Fibroblast of the conjunctiva (primary cell): Measurements from ENCODE around the gene DBN1.

Experiments used
- DNase-seq: peaks from one replicate; pipeline ENCODE4 v3.0.0-alpha.2; 2010; ENCODE audit warnings: low read depth

DBN1 gene

GRCh38 chr5:177504086-177505056 lies 30.9 kb upstream of the DBN1 start:
- DNase-seq, result no peak

- DNase-seq, result no peak
Observed at GRCh38 chr5:177503351-177504085, 30.1 kb upstream of the DBN1 start.

GRCh38 chr5:177502886-177503285 lies 29.5 kb upstream of the DBN1 start:
- no peak for DNase-seq

GRCh38 chr5:177501874-177502678 lies 28.6 kb upstream of the DBN1 start:
- DNase-seq, result no peak

DNA sequence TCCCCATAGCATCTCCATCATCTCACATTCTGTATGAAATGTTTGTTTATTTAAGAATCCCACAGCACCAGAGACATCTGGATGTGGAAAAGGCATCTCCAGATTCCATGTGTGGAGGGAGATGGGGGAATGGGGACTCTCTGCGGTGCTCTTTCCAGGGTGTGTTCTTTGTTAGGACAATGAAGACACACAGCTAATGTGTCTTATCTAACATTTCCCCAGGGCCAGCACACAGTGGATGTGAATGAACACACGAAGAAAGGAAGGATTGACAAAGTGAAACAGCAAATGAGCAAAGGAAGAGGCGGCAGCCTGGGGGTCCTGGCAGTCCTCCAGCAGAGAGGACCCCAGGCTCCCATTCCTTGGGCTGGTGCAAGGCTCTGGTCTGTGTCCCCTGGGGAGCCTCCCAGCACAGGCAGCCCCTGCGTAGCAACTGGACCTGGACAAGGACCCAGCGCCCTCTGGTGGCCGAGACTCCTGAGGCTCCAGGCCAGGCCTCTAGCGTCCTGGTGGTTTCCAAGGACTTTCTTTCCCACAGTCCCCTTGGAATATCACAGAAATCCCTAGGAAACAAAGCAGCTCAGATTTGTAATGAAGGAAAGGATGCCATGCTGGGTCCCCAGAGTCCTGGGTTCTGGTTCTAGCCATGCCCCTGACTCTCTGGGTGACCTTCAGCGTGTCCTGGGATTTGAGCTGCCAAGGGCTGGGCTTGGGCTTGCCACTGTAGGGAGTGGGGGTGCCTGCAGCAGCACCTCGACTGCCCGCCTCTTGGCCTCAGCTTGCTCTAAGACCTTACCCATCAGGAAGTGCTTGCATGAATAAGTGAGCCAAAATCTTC lies 27.5 kb upstream of the DBN1 start:
- DNase-seq, result no peak

DNA sequence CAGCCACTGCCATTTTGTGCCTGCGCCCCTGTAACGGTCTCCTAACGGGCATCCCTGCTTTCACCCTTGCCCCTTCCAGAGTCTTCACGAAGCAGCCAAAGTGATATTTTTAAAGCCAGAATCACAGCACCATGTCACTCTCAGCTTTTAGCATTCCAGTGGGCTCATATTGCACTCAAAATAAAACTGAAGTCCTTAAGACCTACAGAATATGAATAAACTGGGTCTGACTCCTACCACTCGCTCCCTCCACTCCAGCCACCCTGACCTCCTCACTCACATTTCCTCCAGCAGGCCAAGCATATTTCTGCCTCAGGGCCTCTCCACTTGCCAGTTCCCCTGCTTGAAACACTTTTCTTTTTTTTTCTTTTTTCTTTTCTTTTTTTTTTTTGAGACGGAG lies 26.4 kb upstream of the DBN1 start:
- DNase-seq, result no peak

GRCh38 chr5:177498013-177498787 lies 24.8 kb upstream of the DBN1 start:
- no peak for DNase-seq

DNA sequence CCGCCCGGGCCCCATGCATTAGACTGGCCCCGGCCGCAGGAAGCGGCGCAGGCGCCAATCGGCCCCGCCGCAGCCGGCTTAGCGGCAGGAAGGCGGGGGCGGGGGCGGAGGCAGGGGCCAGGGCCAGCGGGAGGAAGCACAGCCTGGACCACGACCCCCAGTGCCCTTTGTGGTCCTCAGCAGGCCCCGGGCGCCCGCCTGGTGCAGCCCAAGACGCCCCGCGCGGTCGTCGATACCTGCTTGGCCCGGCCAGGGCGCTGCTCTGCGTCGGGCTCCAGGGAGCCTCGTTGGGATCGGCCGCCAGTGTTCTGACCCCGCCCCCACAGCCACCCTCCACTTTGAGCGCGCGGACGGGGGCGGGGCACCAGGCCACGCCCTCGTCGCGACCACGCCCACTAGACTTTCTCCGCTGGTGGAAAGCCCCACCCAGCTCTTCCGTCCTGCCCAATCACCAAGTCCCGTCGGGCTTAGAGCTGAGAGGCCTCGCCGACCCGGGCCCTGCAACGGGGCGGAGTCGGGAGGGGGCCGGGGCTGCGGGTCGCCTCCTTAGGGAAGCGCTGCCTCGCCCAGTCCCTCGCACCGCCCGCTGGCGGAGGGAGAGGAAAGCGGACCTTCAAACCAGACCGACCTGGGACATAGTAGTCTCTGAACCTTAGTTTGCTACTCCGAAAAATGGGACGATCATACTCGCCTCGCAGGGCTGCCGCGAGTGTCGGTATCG lies 24.0 kb upstream of the DBN1 start, which contains the start of gene PDLIM7:
PDLIM7 (minus strand) TSS at position 313 of the 721 bp plus-strand sequence. CDS start 1,092 bp downstream, outside the sequence.
- DNase-seq, result peak; percentile 97

GRCh38 chr5:177496727-177497291 lies 23.4 kb upstream of the DBN1 start:
- peak; percentile 91 for DNase-seq

- DNase-seq, result no peak
Observed at GRCh38 chr5:177496070-177496726, 22.8 kb upstream of the DBN1 start.

- DNase-seq, result peak; percentile 88
Observed at GRCh38 chr5:177495243-177496060, 22.0 kb upstream of the DBN1 start.

GRCh38 chr5:177494346-177495195 lies 21.1 kb upstream of the DBN1 start:
- peak; percentile 85 for DNase-seq

GRCh38 chr5:177493795-177494345 lies 20.4 kb upstream of the DBN1 start:
- no peak for DNase-seq

DNA sequence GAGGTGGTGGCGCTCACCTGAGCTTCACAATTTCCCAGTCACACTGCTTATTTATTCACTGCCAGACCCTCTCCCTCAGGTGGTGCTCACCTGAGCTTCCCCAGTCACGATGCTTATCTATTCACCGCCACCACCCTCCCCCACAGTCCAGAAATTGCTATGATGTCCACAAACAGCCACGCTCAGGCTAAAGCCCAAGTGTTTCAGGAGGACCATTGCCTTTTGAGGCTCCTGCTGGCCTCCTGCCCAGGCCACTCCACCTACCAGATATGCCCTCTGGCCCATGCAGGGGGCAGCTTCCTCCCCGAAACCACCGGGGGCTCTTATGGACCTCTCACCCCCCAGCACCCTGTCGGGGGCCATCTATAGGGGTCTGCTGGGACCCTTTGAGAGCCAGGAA lies 19.4 kb upstream of the DBN1 start:
- no peak for DNase-seq

DNA sequence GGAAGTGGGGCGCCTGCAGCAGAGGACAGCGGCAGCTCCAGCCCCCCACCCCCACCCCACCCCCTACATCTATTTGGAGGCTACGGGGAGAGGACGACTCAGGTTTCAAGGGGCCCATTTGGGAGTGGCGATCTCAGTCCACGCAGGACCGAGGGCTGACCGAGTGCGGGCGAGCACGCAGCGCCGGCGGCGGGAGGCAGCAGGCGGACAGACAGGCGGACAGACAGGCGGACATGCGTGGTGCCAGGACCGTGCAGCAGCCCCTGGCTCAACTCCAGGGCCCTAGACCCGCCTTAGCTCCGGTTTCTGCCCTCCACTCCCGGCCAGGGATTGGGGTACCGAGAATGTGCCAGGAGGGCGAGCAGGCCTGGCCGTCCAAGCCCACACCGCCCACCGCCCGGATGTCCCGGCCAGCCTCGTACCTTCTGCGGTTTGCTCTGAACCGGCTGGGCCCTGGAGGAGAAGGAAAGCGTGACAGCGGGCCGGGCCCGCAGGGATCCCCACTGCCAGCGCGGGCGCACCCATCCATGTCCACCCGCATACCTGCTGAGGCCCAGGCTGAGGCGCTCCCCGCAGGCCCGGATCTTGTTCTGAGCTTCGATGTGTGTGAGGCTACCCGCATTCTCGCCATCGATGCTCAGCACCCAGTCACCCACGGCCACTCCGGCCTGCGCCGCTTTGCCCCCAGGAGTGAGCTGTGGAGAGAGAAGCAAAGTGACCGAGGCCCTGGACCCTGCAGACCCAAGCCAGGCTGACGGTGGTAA lies 18.7 kb upstream of the DBN1 start:
- no peak for DNase-seq

- no peak for DNase-seq
Observed at GRCh38 chr5:177491429-177491945, 18.1 kb upstream of the DBN1 start.
